ENCODE measurements around the gene ANKRD62.
"Not testable (repeated sequence)": the region's sequence is repeated elsewhere in the genome, so short reads cannot be mapped to it uniquely, and the experiment has no call there.

Gene ANKRD62

DNA sequence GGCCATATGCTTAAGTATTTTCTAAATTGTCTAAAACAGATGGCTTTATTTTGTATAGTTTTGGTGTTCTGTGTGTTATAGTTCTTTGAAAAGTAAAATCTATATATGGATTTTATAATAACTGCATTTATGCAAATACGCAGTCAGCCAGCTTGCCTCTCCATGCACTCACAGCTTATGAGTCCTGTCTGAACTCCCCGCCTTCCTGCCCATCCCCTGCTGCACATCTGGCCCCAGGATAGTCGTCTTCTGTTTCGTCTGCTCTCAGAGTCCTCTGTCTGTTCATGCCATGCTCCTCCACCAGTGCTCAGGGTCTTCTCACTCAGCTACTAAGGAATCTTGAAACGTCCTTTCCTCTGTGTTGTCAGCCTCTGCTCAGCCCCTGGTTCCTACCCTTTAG, 28.2 kb upstream of the ANKRD62 start:
- no peaks in the 10 kb centered on the region for H3K27me3 ChIP-seq
- no peak for TF ChIP-seq Cebpa-rat (IDR thresholded peaks at IDR 0.05)
- no peak overlapping the region for H3K27ac ChIP-seq

DNA sequence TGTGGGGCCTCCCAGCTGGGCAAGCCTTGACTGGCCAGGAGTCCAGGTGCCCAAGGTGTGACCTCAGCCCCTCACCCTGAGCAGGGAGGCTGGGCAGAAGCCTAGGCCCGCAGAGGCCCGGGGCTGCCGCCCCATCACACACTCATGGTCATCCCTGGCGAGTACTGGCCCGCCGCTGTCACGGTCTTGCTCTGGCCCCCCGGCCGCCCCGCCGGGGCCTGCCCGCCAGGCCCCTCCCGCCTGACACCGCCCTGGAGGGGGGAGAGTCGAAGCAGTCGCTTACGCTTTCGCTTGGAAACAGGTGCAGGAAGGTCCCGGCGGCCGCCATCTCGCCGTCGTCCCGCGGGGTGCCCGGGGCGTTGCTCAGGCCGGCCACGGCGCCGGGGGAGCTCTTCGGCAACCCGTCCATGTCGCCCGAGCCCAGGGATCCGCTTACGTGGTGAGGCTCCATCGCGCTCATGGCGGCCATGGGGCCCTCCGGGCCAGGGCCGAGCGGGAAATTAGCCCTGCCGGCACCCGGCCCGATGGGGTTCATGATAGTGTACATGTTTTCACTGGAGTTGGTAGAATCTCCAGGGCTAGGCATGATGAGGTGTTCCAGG, 26.6 kb upstream of the ANKRD62 start:
- H3K27me3 ChIP-seq, result no peaks in the 10 kb centered on the region
- no peaks in the 10 kb centered on the region for H4K20me1 ChIP-seq
- H3K27ac ChIP-seq, result no peak overlapping the region
- H3K4me3 ChIP-seq, result no peak overlapping the region
- H3K36me3 ChIP-seq, result no peaks in the 10 kb centered on the region
- TF ChIP-seq Cebpa-rat (IDR thresholded peaks at IDR 0.05), result no peak
- H3K4me2 ChIP-seq, result no peak overlapping the region
- peaks cover 18% of the 10 kb centered on the region for H3K9me3 ChIP-seq
- peaks cover 5% of the 10 kb centered on the region; the same call in 1 of the 2 replicates for H3K4me1 ChIP-seq
- H3K9ac ChIP-seq, result no peak overlapping the region

More for the DNA sequence above, 28.2 kb upstream of the ANKRD62 start:
- H3K36me3 ChIP-seq, result no peaks in the 10 kb centered on the region
- H3K9me3 ChIP-seq, result peaks cover 18% of the 10 kb centered on the region
- no peak overlapping the region for H3K4me2 ChIP-seq
- H3K4me3 ChIP-seq, result no peak overlapping the region
- peaks cover 5% of the 10 kb centered on the region; the same call in 1 of the 2 replicates for H3K4me1 ChIP-seq
- no peaks in the 10 kb centered on the region for H4K20me1 ChIP-seq
- no peak overlapping the region for H3K9ac ChIP-seq

DNA sequence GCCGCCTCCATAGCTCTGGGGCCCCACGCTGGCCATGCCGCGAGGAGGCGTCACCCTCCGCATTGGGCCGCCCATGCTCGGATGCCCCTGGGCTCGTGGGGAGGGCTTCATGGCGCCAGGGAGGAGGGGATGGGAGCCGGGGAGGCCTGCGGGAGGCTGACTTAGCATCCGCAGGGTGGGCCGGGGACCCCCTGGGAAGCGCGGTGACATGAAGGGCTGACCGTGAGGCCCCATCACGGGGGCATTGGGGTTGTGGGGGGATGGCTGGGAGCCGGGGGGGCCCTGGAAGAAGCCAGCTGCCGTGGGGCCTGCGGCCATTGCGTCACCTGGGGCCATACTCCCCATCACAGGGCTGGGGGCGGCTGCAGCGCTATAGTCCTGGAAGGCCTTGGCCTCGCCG, 26.0 kb upstream of the ANKRD62 start:
- H3K27me3 ChIP-seq, result no peaks in the 10 kb centered on the region
- no peaks in the 10 kb centered on the region for H3K36me3 ChIP-seq
- H3K9me3 ChIP-seq, result peaks cover 18% of the 10 kb centered on the region
- H3K27ac ChIP-seq, result no peak overlapping the region
- no peaks in the 10 kb centered on the region for H4K20me1 ChIP-seq
- H3K4me1 ChIP-seq, result peaks cover 5% of the 10 kb centered on the region; the same call in 1 of the 2 replicates
- H3K9ac ChIP-seq, result no peak overlapping the region
- no peak for TF ChIP-seq Cebpa-rat (IDR thresholded peaks at IDR 0.05)
- no peak overlapping the region for H3K4me3 ChIP-seq
- H3K4me2 ChIP-seq, result no peak overlapping the region

DNA sequence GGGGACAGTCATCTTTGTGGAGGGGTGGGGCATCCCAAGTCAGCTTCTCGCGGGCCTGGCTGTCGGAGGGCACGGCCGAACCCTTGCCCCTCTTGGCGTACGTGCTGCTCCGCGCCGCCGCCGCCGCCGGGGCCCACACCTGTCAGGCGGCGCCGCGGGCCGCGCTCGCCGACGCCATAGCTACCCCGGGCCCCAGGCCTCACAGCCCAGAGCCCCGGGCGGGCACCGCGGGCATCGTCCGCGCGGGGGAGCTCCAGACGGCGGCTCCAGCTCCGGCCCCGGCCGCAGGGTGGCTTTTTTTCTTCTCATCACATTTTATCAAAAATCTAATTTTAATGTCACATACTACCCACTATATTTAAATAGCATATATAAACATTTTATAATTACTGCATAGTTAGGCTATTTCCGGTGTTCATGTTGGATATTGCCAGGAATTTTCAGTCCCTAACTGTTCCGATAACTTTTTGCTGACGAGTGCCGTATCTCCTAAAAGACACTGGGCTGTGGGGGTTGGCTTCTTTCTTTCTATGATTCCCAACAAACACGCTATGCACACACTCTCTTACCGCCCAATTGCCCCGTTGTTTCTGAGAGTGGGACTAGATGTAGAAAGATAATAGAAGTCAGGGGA, 25.2 kb upstream of the ANKRD62 start:
- H3K36me3 ChIP-seq, H3K4me3 ChIP-seq, H3K4me1 ChIP-seq, H3K9ac ChIP-seq, H3K27me3 ChIP-seq, H4K20me1 ChIP-seq, H3K27ac ChIP-seq, H3K4me2 ChIP-seq: not testable (repeated sequence)
- peaks cover 18% of the 10 kb centered on the region for H3K9me3 ChIP-seq

DNA sequence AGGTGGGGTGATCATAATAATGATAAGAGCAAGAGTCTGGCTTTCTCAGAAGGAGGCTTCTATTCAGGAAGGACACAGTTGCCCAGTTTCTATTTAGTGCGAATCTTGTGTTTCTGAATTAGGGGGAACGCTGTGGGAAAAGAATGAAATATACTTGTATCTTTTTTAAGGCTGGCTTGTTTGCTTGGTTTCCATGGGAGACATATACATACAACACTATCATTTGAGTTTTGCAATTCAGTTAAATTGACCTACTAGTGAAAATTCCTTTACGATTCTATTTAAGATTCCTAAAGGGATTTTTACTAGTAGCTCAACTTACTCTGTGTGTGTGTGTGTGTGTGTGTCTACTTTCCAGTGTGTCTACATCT, 24.7 kb upstream of the ANKRD62 start:
- H3K4me3 ChIP-seq, result no peak overlapping the region
- H3K9ac ChIP-seq, result no peak overlapping the region
- no peak overlapping the region for H3K4me2 ChIP-seq

DNA sequence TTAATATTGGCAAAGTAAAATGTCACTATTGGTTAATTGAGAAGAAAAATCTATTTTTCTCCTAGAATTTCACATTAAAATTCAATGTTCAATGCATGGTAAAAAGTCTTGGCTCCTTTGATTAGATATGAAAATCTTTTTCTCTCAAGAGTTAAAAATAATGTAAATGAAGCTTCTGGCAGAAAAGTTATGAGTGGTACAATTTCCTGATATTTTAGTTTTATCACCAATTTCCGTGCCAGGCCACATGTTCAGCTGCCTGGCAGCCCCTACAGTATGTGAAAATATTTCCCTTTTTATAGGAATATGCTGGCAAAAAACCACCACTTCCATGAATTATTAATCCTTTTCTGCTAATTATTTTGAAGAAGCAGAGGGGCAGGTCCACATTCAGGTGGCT, 22.6 kb upstream of the ANKRD62 start:
- H4K20me1 ChIP-seq, H3K4me3 ChIP-seq, H3K27me3 ChIP-seq, H3K36me3 ChIP-seq, H3K9ac ChIP-seq, H3K4me2 ChIP-seq, H3K4me1 ChIP-seq, H3K27ac ChIP-seq: not testable (repeated sequence)
- H3K9me3 ChIP-seq, result peaks cover 18% of the 10 kb centered on the region

More for the DNA sequence above, 24.7 kb upstream of the ANKRD62 start:
- H3K36me3 ChIP-seq, result no peaks in the 10 kb centered on the region
- peaks cover 18% of the 10 kb centered on the region for H3K9me3 ChIP-seq
- no peaks in the 10 kb centered on the region for H3K4me1 ChIP-seq
- no peaks in the 10 kb centered on the region for H4K20me1 ChIP-seq
- no peak for TF ChIP-seq Cebpa-rat (IDR thresholded peaks at IDR 0.05)
- no peak overlapping the region for H3K27ac ChIP-seq
- no peaks in the 10 kb centered on the region for H3K27me3 ChIP-seq

DNA sequence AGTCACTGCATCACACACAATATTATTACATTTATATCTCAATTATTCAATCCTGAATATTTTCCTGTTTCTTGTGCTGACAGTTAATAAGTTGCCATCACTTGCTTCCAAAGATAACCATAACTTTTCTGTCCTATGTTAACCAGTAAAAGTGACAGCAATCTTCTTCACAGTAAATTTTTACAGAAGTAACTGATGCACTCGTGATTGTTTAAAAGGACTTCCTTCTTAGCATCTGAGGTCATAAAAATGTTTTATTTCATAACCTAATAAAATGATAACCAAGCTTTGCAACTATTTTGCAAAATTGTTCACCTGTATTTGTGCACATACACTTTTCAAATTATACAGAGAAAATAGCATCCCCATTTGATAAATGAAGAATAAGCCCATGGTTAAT, 20.6 kb upstream of the ANKRD62 start:
- H3K4me2 ChIP-seq, result no peak overlapping the region
- no peaks in the 10 kb centered on the region for H3K27me3 ChIP-seq
- H3K27ac ChIP-seq, result no peak overlapping the region
- no peak overlapping the region for H3K4me3 ChIP-seq
- H3K9me3 ChIP-seq, result peaks cover 6% of the 10 kb centered on the region
- TF ChIP-seq Cebpa-rat (IDR thresholded peaks at IDR 0.05), result no peak
- no peaks in the 10 kb centered on the region for H3K4me1 ChIP-seq
- no peaks in the 10 kb centered on the region for H3K36me3 ChIP-seq
- H3K9ac ChIP-seq, result no peak overlapping the region
- H4K20me1 ChIP-seq, result no peaks in the 10 kb centered on the region

DNA sequence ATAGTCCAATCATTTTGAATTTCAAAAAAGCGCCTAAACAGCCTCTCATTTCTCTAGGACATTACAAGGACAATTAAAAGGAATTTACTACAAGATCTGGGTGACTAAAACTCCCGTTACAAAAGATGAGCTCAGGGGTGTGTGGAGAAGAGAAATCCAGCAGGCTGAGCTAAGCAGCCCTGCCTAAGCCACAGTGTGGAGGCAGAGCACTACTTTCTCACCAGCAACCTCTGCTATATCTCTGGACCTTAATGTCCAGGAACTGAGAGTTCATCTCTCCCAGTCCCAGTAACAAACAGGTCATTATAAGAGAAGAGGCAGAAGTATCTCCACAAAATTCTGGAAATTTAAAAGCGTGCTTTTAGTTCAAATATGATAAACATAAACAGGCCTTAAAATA, 18.9 kb upstream of the ANKRD62 start:
- Histone ChIP-seq H3K4me2 (no peak overlapping the region), H3K4me3 (no peak overlapping the region), H3K9ac (no peak overlapping the region), H4K20me1 (no peaks in the 10 kb centered on the region), H3K36me3 (no peaks in the 10 kb centered on the region), H3K4me1 (no peaks in the 10 kb centered on the region), H3K27me3 (no peaks in the 10 kb centered on the region), H3K9me3 (no peaks in the 10 kb centered on the region), H3K27ac (no peak overlapping the region)
- no peak for TF ChIP-seq Cebpa-rat (IDR thresholded peaks at IDR 0.05)

GRCh38 chr18:12076424-12077140, 17.1 kb upstream of the ANKRD62 start:
- no peaks in the 10 kb centered on the region for H3K36me3 ChIP-seq
- H4K20me1 ChIP-seq, result no peaks in the 10 kb centered on the region
- no peak overlapping the region for H3K9ac ChIP-seq
- no peak overlapping the region for H3K4me3 ChIP-seq
- H3K4me1 ChIP-seq, result no peaks in the 10 kb centered on the region
- no peak overlapping the region for H3K27ac ChIP-seq
- no peaks in the 10 kb centered on the region for H3K9me3 ChIP-seq
- no peak for TF ChIP-seq Cebpa-rat (IDR thresholded peaks at IDR 0.05)
- no peak overlapping the region for H3K4me2 ChIP-seq
- no peaks in the 10 kb centered on the region for H3K27me3 ChIP-seq

- not testable (repeated sequence) for H3K4me2 ChIP-seq, H3K36me3 ChIP-seq, H3K27me3 ChIP-seq, H3K9ac ChIP-seq, H3K4me1 ChIP-seq, H3K9me3 ChIP-seq, H4K20me1 ChIP-seq, H3K27ac ChIP-seq, H3K4me3 ChIP-seq
Observed at GRCh38 chr18:12077994-12078393, 15.6 kb upstream of the ANKRD62 start.
